HEK293 (cell line): ENCODE results near the gene PTP4A2.
A peak's percentile ranks its signal among the peaks of the same experiment; 100 is the strongest.

Source experiments
- CTCF ChIA-PET: fragments of 350-600 bp; formaldehyde crosslinking; extraction: SDS; loops from one replicate; lab custom pipeline; 2021; ENCODE audit warnings: antibody characterized with exemption; lab: Yijun Ruan, JAX
- POLR2A ChIA-PET: fragments of 300-600 bp; formaldehyde crosslinking; extraction: SDS; loops from one replicate; lab custom pipeline; 2020; ENCODE audit warnings: antibody characterized with exemption, inconsistent platforms; lab: Yijun Ruan, JAX
- H3K27ac ChIP-seq: fragments of 200-500 bp; sonication (Bioruptor generic); 2 replicates; pipeline ENCODE4 v1.5.1; 2014; ENCODE audit warnings: low read depth, low read length, control low read depth, inconsistent platforms; ENCODE audit errors: extremely low read depth
- H3K36me3 ChIP-seq, 2 experiments: fragments of 200-500 bp in 1 of 2; sonication (Bioruptor generic) in 1 of 2; 1 replicate in 1 of 2; 2 replicates in 1 of 2; pipeline ENCODE4 v1.5.1; 2014 to 2017; ENCODE audit warnings: inconsistent platforms in 2 of 2, low read length in 2 of 2; ENCODE audit not compliant: control insufficient read depth in 2 of 2, insufficient read depth in 1 of 2
- H3K4me1 ChIP-seq: fragments of 200-500 bp; sonication (Bioruptor generic); 2 replicates; pipeline ENCODE4 v1.5.1; 2014; ENCODE audit warnings: mild to moderate bottlenecking, low read length, inconsistent platforms; ENCODE audit not compliant: control insufficient read depth, insufficient read depth
- H3K4me3 ChIP-seq: 2 replicates; pipeline ENCODE4 v1.5.1; 2011; ENCODE audit warnings: low read depth, mild to moderate bottlenecking, control low read depth, low read length, moderate library complexity
- H3K9me3 ChIP-seq: fragments of 200-500 bp; sonication (Bioruptor generic); 2 replicates; pipeline ENCODE4 v1.5.1; 2014; ENCODE audit warnings: low read depth, low read length, inconsistent platforms; ENCODE audit not compliant: control insufficient read depth, insufficient read depth
- FEZF1 ChIP-seq: fragments of 450-650 bp; formaldehyde crosslinking; IDR thresholded peaks from 2 replicates; pipeline ENCODE4 v1.5.1; 2016; ENCODE audit warnings: missing biosample characterization, missing genetic modification characterization
- KLF7 ChIP-seq: fragments of 450-650 bp; formaldehyde crosslinking; IDR thresholded peaks from 2 replicates; pipeline ENCODE4 v1.5.1; 2016; ENCODE audit warnings: missing biosample characterization, missing genetic modification characterization, borderline replicate concordance
- SP2 ChIP-seq: fragments of 450-650 bp; formaldehyde crosslinking; IDR thresholded peaks from 2 replicates; pipeline ENCODE4 v1.5.1; 2016; ENCODE audit warnings: missing biosample characterization, missing genetic modification characterization
- SP7 ChIP-seq: fragments of 450-650 bp; formaldehyde crosslinking; IDR thresholded peaks from 2 replicates; pipeline ENCODE4 v1.5.1; 2016; ENCODE audit warnings: missing biosample characterization, missing genetic modification characterization
- TCF7L2 ChIP-seq: IDR thresholded peaks from 2 replicates; pipeline ENCODE4 v1.6.1; 2011; ENCODE audit warnings: low read depth, mild to moderate bottlenecking, inconsistent platforms, low read length, moderate library complexity, borderline replicate concordance
- WT1 ChIP-seq: fragments of 450-650 bp; formaldehyde crosslinking; IDR thresholded peaks from 2 replicates; pipeline ENCODE4 v1.5.1; 2016; ENCODE audit warnings: missing biosample characterization, missing genetic modification characterization
- ZBTB1 ChIP-seq: fragments of 450-650 bp; formaldehyde crosslinking; IDR thresholded peaks from 2 replicates; pipeline ENCODE4 v1.5.1; 2016; ENCODE audit warnings: missing biosample characterization, missing genetic modification characterization
- ZBTB8A ChIP-seq: fragments of 450-650 bp; formaldehyde crosslinking; IDR thresholded peaks from 2 replicates; pipeline ENCODE4 v1.5.1; 2016; ENCODE audit warnings: missing biosample characterization, missing genetic modification characterization
- ZEB2 ChIP-seq: fragments of 450-650 bp; formaldehyde crosslinking; IDR thresholded peaks from 2 replicates; pipeline ENCODE4 v1.5.1; 2016; ENCODE audit warnings: missing biosample characterization, missing genetic modification characterization
- ZNF132 ChIP-seq: fragments of 450-650 bp; formaldehyde crosslinking; IDR thresholded peaks from 2 replicates; pipeline ENCODE4 v1.5.1; 2017; ENCODE audit warnings: missing biosample characterization, missing genetic modification characterization, borderline replicate concordance
- ZNF140 ChIP-seq: fragments of 450-650 bp; formaldehyde crosslinking; IDR thresholded peaks from 2 replicates; pipeline ENCODE4 v1.5.1; 2016; ENCODE audit warnings: missing biosample characterization, missing genetic modification characterization
- ZNF366 ChIP-seq: fragments of 450-650 bp; formaldehyde crosslinking; conservative IDR thresholded peaks from 2 replicates; pipeline ENCODE4 v1.5.1; 2016; ENCODE audit warnings: missing biosample characterization, missing genetic modification characterization
- ZNF37A ChIP-seq: fragments of 450-650 bp; IDR thresholded peaks from 2 replicates; pipeline ENCODE4 v1.5.1; 2018; ENCODE audit warnings: missing biosample characterization, missing genetic modification characterization
- ZNF423 ChIP-seq: fragments of 450-650 bp; formaldehyde crosslinking; IDR thresholded peaks from 2 replicates; pipeline ENCODE4 v1.5.1; 2016; ENCODE audit warnings: missing biosample characterization, missing genetic modification characterization
- ZNF658 ChIP-seq: fragments of 450-650 bp; formaldehyde crosslinking; IDR thresholded peaks from 2 replicates; pipeline ENCODE4; 2016; ENCODE audit warnings: missing biosample characterization, missing genetic modification characterization
- ZNF664 ChIP-seq: fragments of 450-650 bp; formaldehyde crosslinking; IDR thresholded peaks from 2 replicates; pipeline ENCODE4 v1.5.1; 2016; ENCODE audit warnings: missing biosample characterization, missing genetic modification characterization
- ZNF701 ChIP-seq: fragments of 450-650 bp; formaldehyde crosslinking; IDR thresholded peaks from 2 replicates; pipeline ENCODE4 v1.5.1; 2016; ENCODE audit warnings: missing biosample characterization, missing genetic modification characterization
- ZNF791 ChIP-seq: fragments of 450-650 bp; formaldehyde crosslinking; IDR thresholded peaks from 2 replicates; pipeline ENCODE4 v1.5.1; 2016; ENCODE audit warnings: missing biosample characterization, missing genetic modification characterization
- ZSCAN30 ChIP-seq: fragments of 450-650 bp; IDR thresholded peaks from 2 replicates; pipeline ENCODE4 v1.5.1; 2018; ENCODE audit warnings: missing biosample characterization, mild to moderate bottlenecking, missing genetic modification characterization, moderate library complexity
- TF ChIP-seq, protein P1 (sequence below): fragments of 450-650 bp; formaldehyde crosslinking; conservative IDR thresholded peaks from 2 replicates; pipeline ENCODE4 v1.5.1; 2016; ENCODE audit warnings: low read depth, missing biosample characterization, missing genetic modification characterization
- TF ChIP-seq, protein P2 (sequence below): fragments of 450-650 bp; formaldehyde crosslinking; IDR thresholded peaks from 2 replicates; pipeline ENCODE4 v1.5.1; 2017; ENCODE audit warnings: missing biosample characterization, missing genetic modification characterization
- TF ChIP-seq, protein P3 (sequence below): fragments of 450-650 bp; formaldehyde crosslinking; IDR thresholded peaks from 2 replicates; pipeline ENCODE4 v1.5.1; 2017; ENCODE audit warnings: missing biosample characterization, missing genetic modification characterization
- TF ChIP-seq, protein P4 (sequence below): fragments of 450-650 bp; formaldehyde crosslinking; IDR thresholded peaks from 2 replicates; pipeline ENCODE4 v1.5.1; 2016; ENCODE audit warnings: missing biosample characterization, missing genetic modification characterization

The PTP4A2 gene

DNA sequence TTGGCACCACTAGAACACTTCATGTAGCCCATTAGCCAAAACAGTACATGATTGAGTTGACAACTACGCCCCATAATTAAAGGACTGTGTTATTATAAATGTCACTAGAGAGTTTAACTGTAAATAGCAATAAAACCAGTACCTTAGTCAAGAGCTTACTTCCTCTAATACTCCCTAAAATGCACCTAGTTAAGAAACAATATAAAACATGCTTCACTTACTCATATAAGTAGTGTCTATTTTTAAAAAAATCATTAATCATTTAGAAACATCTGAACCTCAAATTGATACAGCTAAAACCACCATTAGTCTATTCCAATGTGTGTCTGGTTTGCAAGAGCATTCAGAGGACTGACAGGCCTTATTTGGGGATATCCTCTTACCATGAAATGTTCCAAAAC, 25.3 kb downstream of the PTP4A2 start:
- Histone ChIP-seq H3K27ac (no peak overlapping the region), H3K9me3 (no peaks in the 10 kb centered on the region), H3K4me3 (no peak overlapping the region), H3K4me1 (peaks cover 9% of the 10 kb centered on the region; the same call in 1 of the 2 replicates), H3K36me3 (peaks cover 15 to 84% of the 10 kb centered on the region in 2 experiments)
- CTCF ChIA-PET, result interaction anchor here (0.6 to 1.6 kb wide), 4 partner anchors 51 to 807 kb away, joined by 3 to 5 read pairs (median 3); no protein-coding TSS in a partner anchor
- TF ChIP-seq, protein P1, sequence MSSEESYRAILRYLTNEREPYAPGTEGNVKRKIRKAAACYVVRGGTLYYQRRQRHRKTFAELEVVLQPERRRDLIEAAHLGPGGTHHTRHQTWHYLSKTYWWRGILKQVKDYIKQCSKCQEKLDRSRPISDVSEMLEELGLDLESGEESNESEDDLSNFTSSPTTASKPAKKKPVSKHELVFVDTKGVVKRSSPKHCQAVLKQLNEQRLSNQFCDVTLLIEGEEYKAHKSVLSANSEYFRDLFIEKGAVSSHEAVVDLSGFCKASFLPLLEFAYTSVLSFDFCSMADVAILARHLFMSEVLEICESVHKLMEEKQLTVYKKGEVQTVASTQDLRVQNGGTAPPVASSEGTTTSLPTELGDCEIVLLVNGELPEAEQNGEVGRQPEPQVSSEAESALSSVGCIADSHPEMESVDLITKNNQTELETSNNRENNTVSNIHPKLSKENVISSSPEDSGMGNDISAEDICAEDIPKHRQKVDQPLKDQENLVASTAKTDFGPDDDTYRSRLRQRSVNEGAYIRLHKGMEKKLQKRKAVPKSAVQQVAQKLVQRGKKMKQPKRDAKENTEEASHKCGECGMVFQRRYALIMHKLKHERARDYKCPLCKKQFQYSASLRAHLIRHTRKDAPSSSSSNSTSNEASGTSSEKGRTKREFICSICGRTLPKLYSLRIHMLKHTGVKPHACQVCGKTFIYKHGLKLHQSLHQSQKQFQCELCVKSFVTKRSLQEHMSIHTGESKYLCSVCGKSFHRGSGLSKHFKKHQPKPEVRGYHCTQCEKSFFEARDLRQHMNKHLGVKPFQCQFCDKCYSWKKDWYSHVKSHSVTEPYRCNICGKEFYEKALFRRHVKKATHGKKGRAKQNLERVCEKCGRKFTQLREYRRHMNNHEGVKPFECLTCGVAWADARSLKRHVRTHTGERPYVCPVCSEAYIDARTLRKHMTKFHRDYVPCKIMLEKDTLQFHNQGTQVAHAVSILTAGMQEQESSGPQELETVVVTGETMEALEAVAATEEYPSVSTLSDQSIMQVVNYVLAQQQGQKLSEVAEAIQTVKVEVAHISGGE, result no peak
- peak; percentile 17; the same call in 1 of the 2 replicates for TF ChIP-seq TCF7L2
- no peak for TF ChIP-seq ZNF658 (tag by site-specific recombination)
- TF ChIP-seq ZNF701, result no peak
- no peak for TF ChIP-seq ZNF423
- TF ChIP-seq SP7 (tag by site-specific recombination), result peak; percentile 98
- no peak for TF ChIP-seq SP2
- peak; percentile 94 for TF ChIP-seq WT1
- TF ChIP-seq, protein P2, sequence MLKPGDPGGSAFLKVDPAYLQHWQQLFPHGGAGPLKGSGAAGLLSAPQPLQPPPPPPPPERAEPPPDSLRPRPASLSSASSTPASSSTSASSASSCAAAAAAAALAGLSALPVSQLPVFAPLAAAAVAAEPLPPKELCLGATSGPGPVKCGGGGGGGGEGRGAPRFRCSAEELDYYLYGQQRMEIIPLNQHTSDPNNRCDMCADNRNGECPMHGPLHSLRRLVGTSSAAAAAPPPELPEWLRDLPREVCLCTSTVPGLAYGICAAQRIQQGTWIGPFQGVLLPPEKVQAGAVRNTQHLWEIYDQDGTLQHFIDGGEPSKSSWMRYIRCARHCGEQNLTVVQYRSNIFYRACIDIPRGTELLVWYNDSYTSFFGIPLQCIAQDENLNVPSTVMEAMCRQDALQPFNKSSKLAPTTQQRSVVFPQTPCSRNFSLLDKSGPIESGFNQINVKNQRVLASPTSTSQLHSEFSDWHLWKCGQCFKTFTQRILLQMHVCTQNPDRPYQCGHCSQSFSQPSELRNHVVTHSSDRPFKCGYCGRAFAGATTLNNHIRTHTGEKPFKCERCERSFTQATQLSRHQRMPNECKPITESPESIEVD, result peak; percentile 81
- TF ChIP-seq ZNF664, result no peak
- TF ChIP-seq, protein P3, sequence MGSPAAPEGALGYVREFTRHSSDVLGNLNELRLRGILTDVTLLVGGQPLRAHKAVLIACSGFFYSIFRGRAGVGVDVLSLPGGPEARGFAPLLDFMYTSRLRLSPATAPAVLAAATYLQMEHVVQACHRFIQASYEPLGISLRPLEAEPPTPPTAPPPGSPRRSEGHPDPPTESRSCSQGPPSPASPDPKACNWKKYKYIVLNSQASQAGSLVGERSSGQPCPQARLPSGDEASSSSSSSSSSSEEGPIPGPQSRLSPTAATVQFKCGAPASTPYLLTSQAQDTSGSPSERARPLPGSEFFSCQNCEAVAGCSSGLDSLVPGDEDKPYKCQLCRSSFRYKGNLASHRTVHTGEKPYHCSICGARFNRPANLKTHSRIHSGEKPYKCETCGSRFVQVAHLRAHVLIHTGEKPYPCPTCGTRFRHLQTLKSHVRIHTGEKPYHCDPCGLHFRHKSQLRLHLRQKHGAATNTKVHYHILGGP (tag by site-specific recombination), result 0 out of 2 replicates have a peak, but pooled peaks have one; percentile 6
- POLR2A ChIA-PET, result interaction anchor here (0.6 kb wide), 1 partner anchor 39 kb away, joined by 3 read pairs; no protein-coding TSS in a partner anchor

DNA sequence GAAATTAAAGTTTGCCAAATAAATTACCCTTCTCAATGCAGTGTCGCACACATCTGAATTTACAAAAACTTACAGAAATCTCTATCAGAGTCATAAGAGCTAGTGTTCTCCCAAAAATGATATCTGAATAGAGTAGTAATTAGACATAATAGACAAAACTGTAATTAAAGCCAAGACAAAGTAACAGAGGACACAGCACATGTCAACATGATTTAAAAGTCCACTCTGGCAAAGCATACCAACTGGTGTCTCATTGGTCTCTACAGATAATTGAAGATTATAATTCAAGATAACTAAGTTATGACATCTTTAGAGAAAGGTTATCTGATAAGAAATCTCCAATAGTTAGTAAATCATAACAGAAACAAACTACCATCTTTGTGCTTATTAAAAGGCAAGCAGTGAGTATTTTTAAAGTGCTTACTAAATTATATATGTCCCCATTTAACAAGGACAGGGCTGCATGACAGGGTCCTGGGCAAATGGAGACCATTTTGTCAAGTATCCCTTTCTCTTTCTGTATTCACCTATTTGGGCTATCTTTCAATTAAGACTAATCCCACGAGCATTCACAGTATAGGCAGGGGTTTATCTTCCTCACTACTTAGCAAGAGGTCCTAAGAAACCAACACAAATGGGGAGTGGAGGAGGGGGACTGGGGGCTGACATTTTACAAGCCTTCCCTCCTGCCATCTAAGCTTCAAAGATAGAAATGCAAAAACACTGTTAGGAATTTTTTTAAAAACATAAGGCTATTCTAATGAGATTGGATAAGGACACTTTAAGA, 26.0 kb downstream of the PTP4A2 start:
- CTCF ChIA-PET, result interaction anchor here (1.4 to 1.6 kb wide), 2 partner anchors 51 to 95 kb away, joined by 3 to 5 read pairs; no protein-coding TSS in a partner anchor

DNA sequence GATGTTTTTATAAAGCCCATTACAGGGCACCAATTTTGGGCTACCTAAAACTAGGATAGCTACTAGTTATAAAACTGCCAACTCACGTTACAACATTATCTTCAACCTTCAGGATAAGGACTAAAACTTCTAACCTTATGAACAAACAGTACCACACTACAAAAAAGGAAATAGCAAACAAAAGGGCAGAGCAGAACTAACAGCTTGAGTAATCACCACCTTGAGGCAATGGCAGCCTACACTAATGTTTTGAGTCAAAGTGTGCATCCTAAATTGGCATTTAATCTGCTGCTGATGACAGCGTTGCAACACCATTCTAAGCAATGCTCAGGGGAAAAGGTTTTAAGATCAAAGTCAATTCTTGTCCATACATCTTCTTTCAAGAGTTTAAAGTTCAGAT, 27.2 kb downstream of the PTP4A2 start:
- Histone ChIP-seq H3K4me3 (no peak overlapping the region), H3K9me3 (no peaks in the 10 kb centered on the region), H3K4me1 (peaks cover 9% of the 10 kb centered on the region; the same call in 1 of the 2 replicates), H3K36me3 (peaks cover 15 to 94% of the 10 kb centered on the region in 2 experiments), H3K27ac (no peak overlapping the region)
- CTCF ChIA-PET, result interaction anchor here (0.6 to 1.2 kb wide), 3 partner anchors 53 to 88 kb away, joined by 3 to 4 read pairs (median 3); no protein-coding TSS in a partner anchor
- POLR2A ChIA-PET, result no interaction called here
- peak; percentile 92 for TF ChIP-seq ZBTB8A (tag by site-specific recombination)
- TF ChIP-seq ZEB2 (tag by site-specific recombination), result peak; percentile 26; the same call in 1 of the 2 replicates
- no peak for TF ChIP-seq KLF7 (tag by site-specific recombination)
- 0 out of 2 replicates have a peak, but pooled peaks have one; percentile 16 for TF ChIP-seq ZNF366 (tag by site-specific recombination)
- no peak for TF ChIP-seq ZBTB1
- peak; percentile 99 for TF ChIP-seq FEZF1 (tag by site-specific recombination)
- TF ChIP-seq, protein P4, sequence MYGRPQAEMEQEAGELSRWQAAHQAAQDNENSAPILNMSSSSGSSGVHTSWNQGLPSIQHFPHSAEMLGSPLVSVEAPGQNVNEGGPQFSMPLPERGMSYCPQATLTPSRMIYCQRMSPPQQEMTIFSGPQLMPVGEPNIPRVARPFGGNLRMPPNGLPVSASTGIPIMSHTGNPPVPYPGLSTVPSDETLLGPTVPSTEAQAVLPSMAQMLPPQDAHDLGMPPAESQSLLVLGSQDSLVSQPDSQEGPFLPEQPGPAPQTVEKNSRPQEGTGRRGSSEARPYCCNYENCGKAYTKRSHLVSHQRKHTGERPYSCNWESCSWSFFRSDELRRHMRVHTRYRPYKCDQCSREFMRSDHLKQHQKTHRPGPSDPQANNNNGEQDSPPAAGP, result no peak
- TF ChIP-seq, protein P2, result peak; percentile 47; the same call in 1 of the 2 replicates
- TF ChIP-seq TCF7L2, result 0 out of 2 replicates have a peak, but pooled peaks have one; percentile 44
- TF ChIP-seq ZNF37A, result no peak
- TF ChIP-seq SP7 (tag by site-specific recombination), result peak; percentile 93

More for the DNA sequence above, 26.0 kb downstream of the PTP4A2 start:
- no peak overlapping the region for H3K27ac ChIP-seq
- no peak overlapping the region for H3K4me3 ChIP-seq
- H3K36me3 ChIP-seq, result peaks cover 15 to 91% of the 10 kb centered on the region in 2 experiments
- no peak for TF ChIP-seq TCF7L2
- TF ChIP-seq ZNF140, result no peak
- peak; percentile 84 for TF ChIP-seq SP7 (tag by site-specific recombination)
- no peak for TF ChIP-seq ZNF132 (tag by site-specific recombination)
- no peak for TF ChIP-seq ZSCAN30 (tag by site-specific recombination)
- TF ChIP-seq ZNF791 (tag by site-specific recombination), result no peak
- POLR2A ChIA-PET, result no interaction called here
- no peaks in the 10 kb centered on the region for H3K9me3 ChIP-seq
- peaks cover 9% of the 10 kb centered on the region; the same call in 1 of the 2 replicates for H3K4me1 ChIP-seq
